Stimulated activated CD4-positive, alpha-beta T cell treated with anti-CD3 and anti-CD28 coated beads, TNF-alpha, amount 100 ng/mL, for 1 hour (primary cell): ENCODE results near the gene CHDH.

ENCODE experiments used
- DNase-seq, 3 donors: peaks; one replicate each; pipeline ENCODE4 v3.0.0-alpha.2; 2020; ENCODE audit warnings: low read depth in 3 of 3, low spot score in 1 of 3

Gene CHDH

DNA sequence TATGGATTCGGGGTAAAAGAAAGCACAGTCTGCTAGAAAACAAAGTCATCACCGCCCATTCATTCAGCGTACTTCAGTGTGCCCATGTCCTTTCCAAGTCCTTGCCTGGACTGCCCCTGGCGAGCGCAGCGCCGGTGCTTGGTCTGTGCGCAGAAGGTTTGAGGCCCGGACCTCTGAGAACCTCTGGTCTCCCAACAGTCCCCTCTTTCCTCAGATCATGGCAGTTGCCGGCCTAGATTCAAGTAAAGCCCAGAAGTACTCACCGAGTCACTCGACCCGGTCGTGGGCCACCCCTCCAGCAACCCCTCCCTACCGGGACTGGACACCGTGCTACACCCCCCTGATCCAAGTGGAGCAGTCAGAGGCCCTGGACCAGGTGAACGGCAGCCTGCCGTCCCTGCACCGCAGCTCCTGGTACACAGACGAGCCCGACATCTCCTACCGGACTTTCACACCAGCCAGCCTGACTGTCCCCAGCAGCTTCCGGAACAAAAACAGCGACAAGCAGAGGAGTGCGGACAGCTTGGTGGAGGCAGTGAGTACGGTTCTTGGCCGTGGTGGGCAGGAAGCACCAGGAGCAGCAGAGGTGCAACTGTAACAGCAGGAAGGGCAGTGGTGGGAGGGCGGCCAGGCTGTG lies 36.3 kb downstream of the CHDH start:
- DNase-seq = no peak

DNA sequence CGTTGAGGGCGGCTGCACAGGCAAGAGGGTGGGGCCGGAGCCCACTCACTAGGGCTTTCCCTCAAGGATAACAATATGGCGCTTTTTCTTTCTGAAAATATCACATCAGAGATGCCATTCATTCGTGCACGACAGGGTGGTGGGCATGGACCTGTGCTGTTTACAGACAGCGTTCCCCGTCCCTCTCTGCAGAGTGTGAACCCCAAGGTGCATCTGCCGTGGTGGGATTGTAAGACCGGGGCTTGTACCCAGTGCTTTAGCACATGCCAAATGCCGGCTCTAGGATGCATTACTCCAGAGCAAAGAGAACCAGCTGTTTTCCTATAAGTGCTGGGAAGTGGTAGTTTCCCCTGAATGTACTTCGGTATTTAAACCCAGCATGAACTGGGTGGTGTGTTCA lies 37.0 kb downstream of the CHDH start:
- no peak for DNase-seq

DNA sequence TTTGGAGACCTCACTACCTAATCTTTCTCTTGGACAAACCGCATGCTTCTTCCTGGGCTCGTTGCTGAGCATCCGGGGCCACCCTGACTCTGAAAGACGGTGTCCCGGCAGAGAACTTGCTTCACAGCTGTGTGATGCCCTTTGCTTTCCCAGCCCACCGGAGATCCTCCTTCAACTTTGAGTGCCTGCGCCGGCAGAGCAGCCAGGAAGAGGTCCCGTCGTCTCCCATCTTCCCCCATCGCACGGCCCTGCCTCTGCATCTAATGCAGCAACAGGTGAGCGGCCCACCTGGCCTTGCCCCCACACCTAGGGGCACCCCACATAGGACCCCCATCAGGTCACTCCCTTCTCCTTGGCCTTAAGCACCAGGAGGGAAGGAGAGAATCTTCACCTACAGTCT lies 37.7 kb downstream of the CHDH start:
- no peak for DNase-seq

DNA sequence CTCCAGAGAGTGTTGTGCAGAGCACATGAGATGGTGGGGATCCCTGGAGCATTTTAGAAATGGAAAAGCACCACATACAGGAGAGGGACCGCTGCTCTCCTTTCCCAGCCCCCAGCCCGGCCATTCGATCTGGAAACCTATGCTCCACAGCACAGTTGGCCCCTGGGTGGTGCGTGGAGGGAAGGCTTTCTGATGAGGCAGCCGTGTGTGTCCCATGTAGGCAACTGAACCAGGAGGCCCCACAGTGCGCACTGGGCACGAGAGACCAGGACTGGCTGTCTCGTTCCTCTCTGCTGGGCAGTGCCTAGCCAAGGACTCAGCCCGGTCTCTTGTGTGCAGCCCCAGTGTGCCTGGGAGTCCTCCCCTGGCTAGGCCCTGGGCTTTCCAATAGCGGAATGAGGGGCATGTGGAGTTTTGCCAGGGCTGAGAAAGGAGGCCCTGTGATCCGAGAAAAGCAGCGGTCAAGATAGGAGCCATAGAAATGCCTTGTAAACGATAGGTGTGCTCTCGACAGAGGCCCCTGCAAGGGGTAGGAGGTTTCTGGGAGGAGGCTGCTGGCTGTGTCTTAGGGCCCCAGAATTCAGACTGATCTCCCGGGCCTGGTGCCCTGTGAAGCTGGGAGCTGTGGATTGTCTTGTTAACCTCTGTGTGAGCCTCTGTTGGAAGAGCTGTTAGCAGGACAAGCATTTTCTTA lies 39.0 kb downstream of the CHDH start:
- DNase-seq = no peak

DNA sequence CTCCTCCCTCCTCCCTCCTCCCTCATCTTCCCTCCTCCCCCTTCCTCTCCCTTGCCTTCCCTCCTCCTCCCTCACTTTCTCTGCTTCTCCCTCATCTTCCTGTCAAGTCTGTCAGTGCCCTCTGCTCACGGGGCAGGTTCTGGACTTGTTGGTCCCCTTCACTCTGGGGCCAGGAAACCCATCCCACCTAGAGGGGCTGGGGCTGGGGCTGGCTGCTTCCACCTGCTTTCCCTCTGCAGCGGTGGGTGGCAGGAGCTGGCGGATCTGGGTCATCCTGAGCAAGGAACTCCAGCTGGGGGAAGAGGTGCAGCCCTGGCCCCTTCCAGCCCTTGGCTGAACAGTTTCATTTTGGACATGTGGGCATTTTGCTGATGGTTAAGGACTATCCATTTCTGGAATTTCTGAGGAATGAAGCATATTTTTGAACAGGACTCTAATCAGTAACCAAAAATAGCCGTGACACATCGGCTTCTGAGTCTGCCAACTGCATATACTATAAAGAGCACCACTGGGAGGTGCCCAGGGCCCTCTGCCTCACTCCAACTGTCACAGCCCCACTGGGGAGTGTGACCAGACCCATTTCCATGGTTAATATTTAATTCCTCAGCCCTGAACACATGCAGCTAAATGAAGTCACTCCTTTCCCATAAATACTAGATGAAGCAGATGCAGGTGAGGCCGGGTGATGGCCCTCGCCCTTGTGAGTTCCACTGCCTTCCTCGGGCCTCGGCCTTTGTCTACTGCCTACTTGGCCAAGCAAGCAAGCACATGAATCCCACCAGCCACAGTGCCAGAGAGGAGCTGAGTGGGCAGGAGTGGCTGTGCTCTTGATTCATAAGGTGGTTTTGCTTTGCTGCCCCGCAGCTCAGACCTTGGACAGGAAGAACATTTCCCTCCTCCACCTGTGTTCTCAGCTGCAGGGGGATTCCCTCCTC lies 39.8 kb downstream of the CHDH start:
- DNase-seq = no peak

DNA sequence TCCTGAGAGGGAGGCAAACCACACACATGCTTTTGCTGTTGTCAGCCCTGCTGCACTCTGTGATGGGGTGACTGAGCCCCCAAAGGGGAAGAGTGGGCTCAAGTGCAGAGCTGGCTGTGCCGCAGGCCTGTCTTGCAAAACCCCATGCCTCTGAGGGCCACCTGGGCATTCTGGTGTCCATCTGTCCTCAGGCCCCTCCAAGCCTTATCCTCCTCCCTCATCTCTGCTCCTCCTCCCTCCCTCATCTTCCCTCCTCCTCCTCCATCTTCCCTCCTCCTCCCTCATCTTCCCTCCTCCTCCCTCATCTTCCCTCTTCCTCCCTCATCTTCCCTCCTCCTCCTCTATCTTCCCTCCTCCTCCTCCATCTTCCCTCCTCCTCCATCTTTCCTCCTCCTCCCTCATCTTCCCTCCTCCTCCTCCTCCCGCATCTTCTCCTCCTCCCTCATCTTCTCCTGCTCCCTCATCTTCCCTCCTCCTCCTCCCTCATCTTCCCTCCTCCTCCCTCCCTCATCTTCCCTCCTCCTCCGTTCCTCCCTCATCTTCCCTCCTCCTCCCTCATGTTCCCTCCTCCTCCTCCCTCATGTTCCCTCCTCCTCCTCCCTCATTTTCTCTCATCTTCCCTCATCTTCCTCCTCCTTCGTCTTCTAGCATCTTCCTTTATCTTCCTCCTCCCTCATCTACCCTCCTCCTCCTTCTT lies 40.6 kb downstream of the CHDH start:
- DNase-seq = no peak

DNA sequence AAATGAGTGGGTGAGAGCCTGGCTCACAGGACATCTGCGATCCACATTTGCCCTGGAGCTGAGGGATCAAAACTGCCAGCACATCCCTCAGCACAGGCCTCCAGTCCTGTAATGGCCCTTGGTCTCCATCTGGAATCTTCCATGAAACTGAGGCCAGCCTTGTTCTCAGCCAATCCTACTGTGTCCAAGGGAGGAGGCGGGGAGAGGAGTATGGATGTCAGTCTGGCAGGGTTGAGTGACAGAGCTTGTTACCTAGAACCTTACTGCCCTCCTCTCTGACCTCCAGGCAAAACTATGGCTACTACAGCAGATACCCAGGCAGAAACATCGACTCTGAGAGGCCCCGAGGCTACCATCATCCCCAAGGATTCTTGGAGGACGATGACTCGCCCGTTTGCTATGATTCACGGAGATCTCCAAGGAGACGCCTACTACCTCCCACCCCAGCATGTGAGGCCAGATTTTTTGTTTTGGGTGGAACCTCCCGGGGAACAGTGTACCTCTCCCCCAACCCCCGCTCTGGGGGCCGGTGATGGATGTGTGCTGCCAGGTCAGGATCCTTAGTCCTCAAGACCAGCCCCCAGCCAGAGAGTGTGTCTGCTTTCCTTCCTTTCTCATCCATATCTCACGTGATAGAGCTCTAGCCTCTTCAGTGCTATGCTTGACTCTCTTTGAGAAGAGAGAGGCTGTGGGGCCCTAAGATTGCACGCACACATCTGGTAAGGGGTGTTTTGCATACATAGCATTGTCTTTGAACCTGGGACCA lies 41.3 kb downstream of the CHDH start:
- no peak for DNase-seq

DNA sequence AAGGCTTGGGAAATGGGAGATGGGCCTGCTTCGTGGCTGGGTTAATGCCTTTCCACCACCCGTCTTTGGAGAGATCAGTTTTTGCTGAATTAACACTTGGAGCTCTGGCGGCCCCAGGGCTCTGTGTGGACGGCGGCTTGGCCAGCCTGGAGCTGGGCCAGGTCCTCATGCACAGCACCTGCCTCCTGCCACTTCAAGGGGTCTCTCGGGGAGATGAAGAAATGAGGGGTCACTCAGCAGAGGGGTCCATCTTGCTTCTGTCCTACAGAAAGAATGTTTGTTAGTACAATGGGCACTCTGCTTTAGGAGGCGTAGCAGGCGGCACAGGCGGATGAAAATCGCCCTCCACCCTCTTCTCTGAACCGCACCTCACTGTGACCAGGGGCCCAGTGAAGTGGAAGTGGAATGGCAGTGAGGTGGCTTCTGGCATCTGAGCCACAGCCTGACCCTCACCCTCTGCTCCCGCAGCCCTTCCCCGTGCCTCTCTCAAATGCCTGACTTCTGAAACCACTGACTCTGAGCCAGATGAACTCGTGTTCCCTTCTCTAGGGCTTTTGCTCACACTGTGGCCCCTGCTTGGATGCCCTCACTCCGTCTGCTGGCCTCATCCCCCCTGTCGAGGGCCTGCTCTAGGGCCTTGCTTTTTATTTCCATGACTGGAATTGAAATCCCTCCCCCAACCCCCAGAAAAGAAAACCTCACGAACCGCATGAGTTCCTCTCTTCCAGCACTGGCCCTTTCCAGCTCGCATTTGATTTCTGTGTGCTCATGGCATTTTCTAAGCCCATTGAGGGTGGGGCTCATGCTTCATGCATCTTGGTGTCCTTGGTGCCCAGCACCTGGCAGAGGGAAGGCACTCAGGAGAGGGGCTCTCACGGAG lies 42.2 kb downstream of the CHDH start:
- DNase-seq = no peak

DNA sequence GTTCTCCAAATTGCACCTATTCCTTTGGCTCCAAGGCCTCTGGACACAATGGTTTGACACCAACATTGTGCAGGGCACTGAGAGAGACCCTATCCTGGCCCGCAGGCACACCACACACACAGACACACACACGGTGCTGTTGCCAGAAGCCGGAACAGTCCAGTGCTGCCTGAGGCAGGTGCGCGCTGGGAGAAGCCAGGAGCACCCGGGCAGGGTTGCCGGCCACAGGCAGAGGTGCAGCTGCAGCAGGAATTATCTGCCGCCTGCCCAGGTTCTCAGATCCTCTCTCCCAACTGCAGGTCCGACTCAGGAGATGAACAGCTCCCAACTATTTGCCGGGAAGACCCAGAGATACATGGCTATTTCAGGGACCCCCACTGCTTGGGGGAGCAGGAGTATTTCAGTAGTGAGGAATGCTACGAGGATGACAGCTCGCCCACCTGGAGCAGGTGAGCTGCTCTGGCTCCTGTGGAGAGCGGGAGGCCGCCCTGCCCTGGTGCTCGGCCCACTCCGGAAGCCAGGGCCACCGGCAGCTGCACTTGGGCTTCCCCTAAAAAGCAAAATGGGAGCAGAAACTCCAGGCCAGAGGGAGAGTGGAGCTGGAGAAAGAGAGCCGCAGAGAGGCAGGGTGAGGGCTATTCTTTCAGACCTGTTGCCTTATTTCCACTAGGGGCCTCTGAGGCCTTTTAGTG lies 42.9 kb downstream of the CHDH start:
- no peak for DNase-seq

DNA sequence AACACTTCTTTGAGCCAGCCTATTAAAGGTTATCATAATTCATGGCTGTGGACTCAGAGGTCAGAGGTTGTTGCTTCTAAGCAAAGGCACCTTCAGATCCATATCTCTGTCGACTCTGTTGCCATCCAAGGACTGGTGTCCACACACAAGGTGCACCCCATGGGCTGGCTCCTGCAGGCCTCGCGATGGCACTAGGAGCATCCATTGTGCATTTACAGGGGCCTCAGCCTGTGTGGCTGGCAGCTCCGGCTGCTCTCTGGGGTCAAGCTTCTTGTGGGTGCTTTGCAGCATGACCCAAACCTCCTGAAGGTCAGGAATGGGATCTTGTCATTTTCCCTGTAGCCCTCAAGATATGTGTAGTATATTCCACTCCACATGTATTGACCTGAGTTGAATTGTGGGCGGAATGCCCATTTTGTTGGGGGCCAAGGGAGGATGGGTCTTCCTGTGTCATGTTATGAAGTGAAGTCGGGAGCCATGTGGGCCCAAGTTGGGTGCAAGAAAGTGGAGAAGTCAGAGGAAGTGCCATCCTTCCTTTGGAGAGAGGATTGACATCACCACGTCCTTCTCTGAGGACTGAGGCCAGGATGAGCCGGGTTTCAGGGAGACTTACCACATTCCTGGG lies 43.9 kb downstream of the CHDH start:
- DNase-seq = no peak

DNA sequence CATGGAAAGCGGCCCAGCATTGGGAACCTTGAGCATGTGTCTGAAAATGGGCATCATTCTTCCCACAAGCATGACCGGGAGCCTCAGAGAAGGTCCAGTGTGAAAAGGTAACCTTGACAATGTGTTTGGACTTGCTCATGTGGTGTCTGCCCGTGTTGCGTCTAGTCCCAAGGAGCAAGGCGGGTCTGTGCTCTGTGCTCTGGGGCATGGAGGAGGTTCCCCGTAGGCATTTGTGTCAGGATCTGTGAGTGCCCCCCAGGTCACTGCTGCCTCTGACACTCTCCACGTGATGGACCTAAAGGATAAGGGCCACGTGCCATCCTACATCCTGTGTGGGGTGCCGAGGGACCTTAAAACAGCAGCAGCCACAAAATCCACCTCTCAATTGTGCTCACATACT lies 44.9 kb downstream of the CHDH start:
- DNase-seq = no peak

DNA sequence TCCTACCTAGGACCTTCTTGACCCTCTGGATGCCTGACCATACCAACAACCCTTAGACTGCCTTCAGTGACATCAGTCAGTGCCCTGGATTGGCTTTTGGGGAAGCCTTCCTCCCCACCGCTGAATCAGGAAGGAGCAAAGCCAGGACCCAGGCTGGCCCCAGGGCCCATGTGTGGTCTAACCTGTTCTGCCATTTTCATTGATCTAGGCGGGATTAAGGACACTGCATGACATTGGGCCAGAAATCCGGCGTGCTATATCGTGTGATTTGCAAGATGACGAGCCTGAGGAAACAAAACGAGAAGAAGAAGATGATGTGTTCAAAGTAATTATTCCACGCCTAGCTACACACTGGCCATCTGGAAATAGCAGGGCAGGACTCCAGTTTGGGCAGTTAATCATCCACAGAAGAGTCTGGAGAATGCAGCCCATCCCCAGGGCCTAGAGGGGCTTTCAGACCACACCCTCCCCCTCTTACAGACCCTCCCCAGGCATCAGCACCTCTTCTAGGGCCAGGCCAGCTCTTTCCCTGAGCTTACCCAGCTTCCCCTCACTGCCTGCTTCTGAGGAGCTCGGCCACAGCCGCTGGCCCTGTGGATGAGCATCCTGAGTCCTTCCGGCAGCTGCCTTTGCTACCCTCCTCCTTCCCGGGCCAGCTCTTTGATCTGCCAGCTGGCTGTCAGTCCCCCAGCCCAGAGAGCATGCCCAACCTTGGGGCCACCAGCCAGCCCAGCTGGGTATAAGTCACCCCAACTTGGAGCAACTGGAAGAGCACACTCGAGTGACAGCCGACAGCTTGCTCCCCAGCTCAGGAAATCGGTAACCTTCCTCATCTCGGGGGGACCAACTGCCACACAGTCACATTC lies 45.9 kb downstream of the CHDH start:
- DNase-seq = no peak

DNA sequence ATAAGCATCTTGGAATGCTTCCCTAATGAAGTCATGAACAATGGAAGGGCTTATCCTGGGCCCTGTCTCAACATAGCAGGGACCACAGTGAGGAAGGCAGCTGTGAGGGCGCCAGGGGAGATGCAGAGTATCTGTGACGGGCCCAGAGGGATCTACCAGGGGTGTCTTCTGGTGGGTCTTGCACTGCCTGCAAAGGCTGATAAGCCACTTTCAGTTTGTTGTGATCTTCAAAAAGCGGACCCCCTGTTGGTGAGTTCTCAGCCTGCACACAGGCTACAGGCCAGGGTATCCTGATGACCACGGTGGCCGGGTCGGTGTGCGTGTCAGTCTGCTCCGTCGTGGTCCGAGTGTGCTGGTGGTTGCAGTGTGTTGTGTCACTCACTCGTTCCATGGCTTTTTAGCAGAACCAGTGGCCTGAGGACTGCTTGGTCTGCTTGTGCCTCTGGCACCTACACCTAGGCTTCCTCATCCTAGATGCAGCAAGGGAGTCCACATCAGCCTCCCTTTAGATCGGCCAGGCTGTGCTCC lies 46.8 kb downstream of the CHDH start:
- DNase-seq = no peak

DNA sequence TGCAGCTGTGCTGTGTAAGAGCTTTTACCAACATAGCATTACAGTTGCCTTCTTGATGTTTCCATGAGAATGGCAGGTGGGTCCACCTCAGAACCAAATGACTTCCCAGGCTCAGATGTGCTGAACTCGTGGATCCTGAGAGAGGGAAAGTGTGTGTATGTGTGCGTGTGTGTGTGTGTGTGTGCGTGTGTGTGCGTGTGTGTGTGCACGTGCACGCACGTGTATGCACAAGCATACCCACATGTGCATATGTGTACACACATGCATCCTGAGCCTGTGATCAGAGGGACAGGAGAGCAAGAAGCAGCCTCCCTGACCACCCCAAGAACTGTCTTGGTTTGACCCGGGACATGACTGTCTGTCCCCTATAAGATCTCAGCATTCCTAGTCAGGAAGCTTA lies 48.1 kb downstream of the CHDH start:
- no peak for DNase-seq

DNA sequence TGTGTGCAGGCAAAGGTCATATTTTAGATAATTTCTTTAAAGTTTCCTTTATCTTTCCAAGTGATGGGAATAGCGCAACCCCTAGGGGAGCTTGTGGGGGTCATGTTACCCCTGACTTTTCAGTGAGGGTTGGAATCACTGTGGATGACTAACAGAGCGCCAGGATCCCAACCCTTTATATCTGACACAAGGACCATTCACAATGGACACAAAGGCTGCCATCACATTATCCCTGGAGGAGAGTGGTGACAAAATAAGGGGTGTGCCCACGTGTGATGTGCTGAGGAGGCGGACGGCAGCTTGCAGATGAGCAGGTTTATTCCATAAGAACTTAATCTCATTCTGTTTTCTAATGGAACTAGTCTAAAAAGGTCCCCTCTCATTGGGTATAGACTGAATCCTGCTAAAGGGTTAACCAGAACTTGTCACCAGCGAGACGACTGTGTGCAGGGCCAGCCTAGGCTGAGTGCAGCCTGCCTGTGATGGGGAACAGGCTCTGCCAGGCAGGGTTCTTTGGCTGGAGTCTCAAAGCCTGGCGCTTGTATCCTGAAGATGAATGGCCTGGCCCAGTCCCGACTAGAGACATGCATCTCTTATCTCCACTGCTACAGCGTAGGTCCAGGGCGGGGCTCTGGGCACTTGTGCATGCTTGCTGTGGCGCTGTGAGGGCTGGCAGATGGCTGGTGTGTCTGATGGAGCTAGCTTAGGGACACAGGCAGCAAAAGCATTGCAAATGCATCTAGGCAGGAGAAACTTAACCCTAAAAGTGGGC lies 50.2 kb downstream of the CHDH start:
- no peak for DNase-seq

DNA sequence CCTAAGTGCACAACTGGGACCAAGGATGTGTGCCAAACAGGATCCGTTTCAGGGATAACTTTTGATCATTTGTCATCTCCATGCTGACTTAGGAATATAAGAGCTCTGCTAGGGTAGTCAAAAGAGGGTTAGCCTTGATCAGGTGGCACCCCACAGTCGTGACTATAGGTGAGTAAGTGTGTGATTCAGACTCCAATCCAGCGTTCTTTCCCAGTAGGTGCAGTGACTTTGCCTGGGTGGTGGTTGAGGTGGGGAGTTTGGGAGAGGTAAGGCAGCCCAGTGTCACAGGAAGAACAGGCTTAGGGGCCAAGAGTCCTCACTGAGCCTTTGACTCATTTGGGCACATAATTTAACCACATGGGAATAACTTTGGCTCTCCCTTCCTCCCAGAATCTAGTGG lies 51.0 kb downstream of the CHDH start:
- DNase-seq = no peak

DNA sequence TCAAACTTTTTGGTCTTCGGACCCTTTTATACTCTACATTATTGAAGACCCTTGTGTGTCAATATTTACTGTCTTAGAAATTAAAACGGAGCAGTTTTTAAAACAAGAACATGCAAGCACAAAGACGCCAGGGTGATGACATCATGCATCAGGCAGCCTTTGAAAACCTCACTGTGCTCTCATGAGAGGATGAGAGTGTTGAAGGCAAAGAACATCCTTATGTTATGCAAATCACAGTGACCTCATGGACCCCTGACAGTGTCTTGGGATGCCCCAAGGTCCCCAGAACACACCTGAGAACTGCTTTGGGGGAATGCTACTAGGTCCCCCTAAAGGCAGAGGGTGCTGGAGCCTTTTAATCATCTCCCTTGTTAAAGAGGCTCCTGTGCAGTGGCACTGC lies 51.6 kb downstream of the CHDH start:
- no peak for DNase-seq
